Vagina (tissue), 2 donors: ENCODE measurements around the gene HAS3. TPM values are rescaled to one million over a fixed set of nuclear protein-coding genes. Genes with fewer than 3 reads are reported as not detected.
A peak's percentile ranks its signal among the peaks of the same experiment; 100 is the strongest.
"Not testable (repeated sequence)": the region's sequence is repeated elsewhere in the genome, so short reads cannot be mapped to it uniquely, and the experiment has no call there.

Experiments used
- DNase-seq, 2 donors: peaks; one replicate each; pipeline ENCODE4 v3.0.0-alpha.2; 2017; ENCODE audit errors: extremely low spot score in 2 of 2
- H3K27ac ChIP-seq: fragments of 200-600 bp; sonication (generic); one replicate; pipeline ENCODE4 v1.5.1; 2019
- H3K27me3 ChIP-seq: fragments of 200-600 bp; sonication (generic); one replicate; pipeline ENCODE4 v1.5.1; 2019
- H3K36me3 ChIP-seq, 2 donors: fragments of 200-600 bp; sonication (generic); one replicate each; pipeline ENCODE4 v1.5.1; 2017 to 2019
- H3K4me1 ChIP-seq: fragments of 200-600 bp; sonication (generic); one replicate; pipeline ENCODE4 v1.5.1; 2019
- H3K4me3 ChIP-seq, 2 donors: fragments of 200-600 bp; sonication (generic); 1 replicate in 1 of 2; 2 replicates in 1 of 2; pipeline ENCODE4 v1.5.1; 2016 to 2019
- H3K9me3 ChIP-seq: fragments of 200-600 bp; sonication (generic); one replicate; pipeline ENCODE4 v1.5.1; 2019
- POLR2A ChIP-seq, 2 donors: fragments of 450-650 bp; IDR thresholded peaks; one replicate each; pipeline ENCODE4 v1.6.1; 2017; ENCODE audit warnings: antibody characterized with exemption in 2 of 2, mild to moderate bottlenecking in 2 of 2, moderate library complexity in 2 of 2
- POLR2AphosphoS5 ChIP-seq, 2 donors: sonication (generic); formaldehyde crosslinking; IDR thresholded peaks; one replicate each; pipeline ENCODE4 v1.9.0; 2017; ENCODE audit warnings: antibody characterized with exemption in 2 of 2, mild to moderate bottlenecking in 2 of 2, low read depth in 1 of 2; ENCODE audit not compliant: insufficient read depth in 1 of 2
- intact Hi-C: fragments of 100-400 bp; cut with DNase I; formaldehyde crosslinking; loops from one replicate; pipeline ENCODE4 v1.15.1; 2023
- total RNA-seq: library from RNA; depleted of rRNA; stranded (reverse); fragments of >200 nt; gene quantifications from one replicate; pipeline ENCODE4 v1.2.3, GENCODE V29; 2016
- TF ChIP-seq, protein P1 (sequence below), 3 experiments: fragments of 450-650 bp in 2 of 3; fragments of 200-600 bp in 1 of 3; sonication (generic) in 1 of 3; IDR thresholded peaks; one replicate each; pipeline ENCODE4 v1.5.1; 2017 to 2019; ENCODE audit warnings: antibody characterized with exemption in 3 of 3, mild to moderate bottlenecking in 2 of 3, moderate library complexity in 2 of 3

The HAS3 gene, protein sequence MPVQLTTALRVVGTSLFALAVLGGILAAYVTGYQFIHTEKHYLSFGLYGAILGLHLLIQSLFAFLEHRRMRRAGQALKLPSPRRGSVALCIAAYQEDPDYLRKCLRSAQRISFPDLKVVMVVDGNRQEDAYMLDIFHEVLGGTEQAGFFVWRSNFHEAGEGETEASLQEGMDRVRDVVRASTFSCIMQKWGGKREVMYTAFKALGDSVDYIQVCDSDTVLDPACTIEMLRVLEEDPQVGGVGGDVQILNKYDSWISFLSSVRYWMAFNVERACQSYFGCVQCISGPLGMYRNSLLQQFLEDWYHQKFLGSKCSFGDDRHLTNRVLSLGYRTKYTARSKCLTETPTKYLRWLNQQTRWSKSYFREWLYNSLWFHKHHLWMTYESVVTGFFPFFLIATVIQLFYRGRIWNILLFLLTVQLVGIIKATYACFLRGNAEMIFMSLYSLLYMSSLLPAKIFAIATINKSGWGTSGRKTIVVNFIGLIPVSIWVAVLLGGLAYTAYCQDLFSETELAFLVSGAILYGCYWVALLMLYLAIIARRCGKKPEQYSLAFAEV
- total RNA-seq = 25.8 TPM

DNA sequence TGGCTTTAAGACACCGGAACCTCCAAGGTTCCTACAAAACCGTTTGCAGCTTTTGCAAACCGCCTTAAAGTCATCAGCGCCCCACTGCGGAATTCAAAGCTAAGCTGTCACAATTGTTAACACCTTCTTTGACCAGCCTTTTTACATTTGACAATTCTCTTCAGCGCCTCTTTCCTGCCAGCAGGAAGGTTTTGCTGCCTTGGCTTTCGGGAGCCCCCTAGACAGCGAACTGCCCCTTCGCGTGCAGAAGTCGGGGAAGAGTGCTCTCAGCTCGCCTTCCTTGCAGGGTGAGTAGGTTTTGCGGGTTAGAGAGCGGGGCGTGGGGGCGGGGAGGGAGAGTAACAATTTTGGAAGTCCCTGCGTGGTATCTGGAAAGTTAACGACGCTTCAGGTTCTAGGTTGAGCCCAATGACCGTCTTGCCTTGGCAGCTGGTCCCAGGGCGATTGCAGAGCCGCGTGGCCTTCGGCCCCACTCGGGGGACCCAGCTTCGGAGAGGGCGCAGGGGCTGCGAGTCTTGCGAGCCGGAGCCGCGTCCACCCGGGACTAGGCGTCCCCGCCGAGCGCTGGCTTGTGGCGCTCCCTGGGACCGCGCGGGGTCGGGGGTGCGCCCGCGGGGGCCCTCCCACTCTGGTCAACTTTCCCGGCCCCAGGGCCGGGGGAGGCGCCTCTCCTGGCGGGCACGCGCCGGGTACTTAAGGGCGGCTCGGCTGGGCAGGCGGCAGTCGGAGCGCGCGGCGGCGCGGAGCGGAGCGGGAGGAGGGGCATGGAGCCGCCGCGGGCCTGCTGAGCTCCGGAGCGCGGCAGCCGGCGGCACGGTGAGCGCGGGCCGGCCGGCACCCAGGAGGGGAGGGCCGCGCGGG, at the start of gene HAS3:
Gene HAS3 (plus strand): TSS at position 153 of the 861 bp plus-strand sequence. CDS start 3,743 bp downstream, outside the sequence.
- TF ChIP-seq, protein P1, sequence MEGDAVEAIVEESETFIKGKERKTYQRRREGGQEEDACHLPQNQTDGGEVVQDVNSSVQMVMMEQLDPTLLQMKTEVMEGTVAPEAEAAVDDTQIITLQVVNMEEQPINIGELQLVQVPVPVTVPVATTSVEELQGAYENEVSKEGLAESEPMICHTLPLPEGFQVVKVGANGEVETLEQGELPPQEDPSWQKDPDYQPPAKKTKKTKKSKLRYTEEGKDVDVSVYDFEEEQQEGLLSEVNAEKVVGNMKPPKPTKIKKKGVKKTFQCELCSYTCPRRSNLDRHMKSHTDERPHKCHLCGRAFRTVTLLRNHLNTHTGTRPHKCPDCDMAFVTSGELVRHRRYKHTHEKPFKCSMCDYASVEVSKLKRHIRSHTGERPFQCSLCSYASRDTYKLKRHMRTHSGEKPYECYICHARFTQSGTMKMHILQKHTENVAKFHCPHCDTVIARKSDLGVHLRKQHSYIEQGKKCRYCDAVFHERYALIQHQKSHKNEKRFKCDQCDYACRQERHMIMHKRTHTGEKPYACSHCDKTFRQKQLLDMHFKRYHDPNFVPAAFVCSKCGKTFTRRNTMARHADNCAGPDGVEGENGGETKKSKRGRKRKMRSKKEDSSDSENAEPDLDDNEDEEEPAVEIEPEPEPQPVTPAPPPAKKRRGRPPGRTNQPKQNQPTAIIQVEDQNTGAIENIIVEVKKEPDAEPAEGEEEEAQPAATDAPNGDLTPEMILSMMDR (IDR thresholded peaks at IDR 0.05) = no peak
- TF ChIP-seq POLR2A (IDR thresholded peaks at IDR 0.05) (no peak), POLR2AphosphoS5 (IDR thresholded peaks at IDR 0.05; ENCODE audit: insufficient read depth in 1 of 2, low read depth in 1 of 2) (no peak)
- Histone ChIP-seq H3K27ac (no peak within 1 kb of the TSS), H3K36me3 (peaks cover 0 to 4% of the 10 kb centered on the region in 2 donors), H3K4me1 (peaks cover 26% of the 10 kb centered on the region), H3K27me3 (no peaks in the 10 kb centered on the region), H3K9me3 (no peaks in the 10 kb centered on the region), H3K4me3 (peak within 1 kb of the TSS; percentile 54 to 59)
- intact Hi-C loops = loop anchor here (10.0 kb wide), 1 partner anchor 231 kb away; no protein-coding TSS in a partner anchor
- no peak for DNase-seq

DNA sequence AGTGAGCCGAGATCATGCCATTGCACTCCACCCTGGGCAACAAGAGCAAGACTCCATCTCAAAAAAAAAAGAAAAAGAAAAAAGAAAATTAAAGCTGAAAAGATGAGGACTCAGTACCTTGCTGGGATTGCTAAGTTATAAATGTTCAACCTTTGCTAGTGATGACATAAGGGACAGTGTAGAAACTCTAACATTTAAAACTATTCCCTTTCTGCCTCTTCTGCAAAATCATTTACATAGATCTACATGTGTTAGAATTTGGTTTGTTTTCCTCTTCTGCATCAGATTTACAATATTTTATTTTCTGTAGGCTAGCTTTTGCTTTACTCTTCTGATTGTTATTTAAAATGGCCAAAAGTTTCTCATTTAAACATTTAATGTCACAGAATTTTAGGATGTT, 49.5 kb upstream of the HAS3 start:
- Histone ChIP-seq H3K36me3 (no peaks in the 10 kb centered on the region), H3K27ac (no peak overlapping the region), H3K27me3 (no peaks in the 10 kb centered on the region), H3K4me3 (no peak overlapping the region), H3K9me3 (no peaks in the 10 kb centered on the region), H3K4me1 (peaks cover 6% of the 10 kb centered on the region)
- intact Hi-C loops = loop anchor here (5.0 kb wide), 1 partner anchor 309 kb away; no protein-coding TSS in a partner anchor
- no peak for DNase-seq
- TF ChIP-seq POLR2A (IDR thresholded peaks at IDR 0.05) = no peak
- TF ChIP-seq POLR2AphosphoS5 (IDR thresholded peaks at IDR 0.05; ENCODE audit: insufficient read depth in 1 of 2, low read depth in 1 of 2) = no peak
- TF ChIP-seq, protein P1 (IDR thresholded peaks at IDR 0.05) = no peak

DNA sequence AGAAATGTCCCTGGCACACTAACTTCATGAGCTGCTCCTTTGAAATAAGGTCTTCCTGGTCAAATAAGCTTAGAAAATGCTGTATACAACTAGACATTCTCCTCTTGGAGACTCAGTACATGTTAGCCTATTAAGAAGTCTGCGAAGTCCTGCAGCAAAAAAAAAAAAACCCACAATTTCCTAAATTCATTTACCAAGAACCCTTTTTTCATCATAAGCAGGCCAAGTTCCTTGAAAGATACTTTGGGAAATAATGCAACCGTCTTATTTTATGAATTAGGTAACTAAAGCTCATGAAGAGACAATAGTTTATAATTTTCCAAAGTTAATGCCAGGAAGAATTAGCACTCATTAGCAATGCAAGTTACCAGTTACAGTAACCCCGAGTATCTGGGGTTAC, 49.0 kb upstream of the HAS3 start:
- intact Hi-C loops = loop anchor here (5.0 kb wide), 1 partner anchor 309 kb away; no protein-coding TSS in a partner anchor
- no peak for TF ChIP-seq POLR2A (IDR thresholded peaks at IDR 0.05)
- no peak for TF ChIP-seq POLR2AphosphoS5 (IDR thresholded peaks at IDR 0.05; ENCODE audit: insufficient read depth in 1 of 2, low read depth in 1 of 2)
- TF ChIP-seq, protein P1 (IDR thresholded peaks at IDR 0.05) = no peak

DNA sequence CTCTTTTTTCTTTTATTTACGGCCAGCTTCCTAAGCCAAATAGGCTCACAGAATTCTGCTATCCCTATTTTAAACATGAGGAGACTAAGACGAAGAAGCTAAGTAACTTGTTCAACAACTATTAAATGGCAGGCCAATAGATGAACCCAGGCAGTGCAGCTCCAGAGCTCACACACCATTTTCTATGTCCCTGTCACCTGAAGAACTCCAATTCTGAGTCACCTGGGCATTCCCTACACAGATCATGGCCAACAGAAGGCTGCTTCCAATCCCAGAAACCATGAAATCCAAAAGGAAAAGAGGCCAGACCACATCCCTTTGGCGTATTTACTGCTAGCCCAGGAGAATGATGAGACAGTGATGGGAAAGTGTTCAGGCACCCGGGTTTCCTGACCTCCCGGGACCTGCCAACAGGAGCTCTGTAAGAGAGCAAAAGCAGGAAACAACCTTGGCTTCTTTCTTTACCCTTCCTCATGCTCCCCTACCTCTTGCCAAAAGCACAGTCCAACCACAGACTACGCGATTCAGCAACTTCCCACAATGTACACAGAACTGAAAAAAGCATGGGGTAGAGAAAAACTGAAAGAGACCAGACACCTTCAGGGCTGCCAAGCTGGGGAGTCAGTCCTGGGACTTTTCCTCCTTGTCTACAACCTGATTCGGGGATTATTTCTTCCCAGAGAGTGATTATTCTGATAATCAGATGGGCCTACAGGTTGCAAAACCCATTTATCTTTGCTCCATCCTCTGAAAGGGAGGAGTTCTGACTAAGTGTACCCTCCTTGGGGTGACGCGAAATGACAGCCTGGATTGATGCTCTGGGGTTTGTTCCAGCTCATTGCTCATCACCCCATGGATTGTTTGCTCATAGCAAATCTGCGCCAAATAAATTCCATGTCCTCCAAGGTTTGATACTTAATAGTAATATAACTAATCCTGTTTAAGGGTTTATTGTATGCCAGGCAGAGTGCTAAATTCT, 47.8 kb upstream of the HAS3 start:
- Histone ChIP-seq H3K4me1 (peaks cover 6% of the 10 kb centered on the region), H3K36me3 (no peaks in the 10 kb centered on the region), H3K9me3 (no peaks in the 10 kb centered on the region), H3K27ac (peak overlapping the region; percentile 46), H3K4me3 (no peak overlapping the region), H3K27me3 (no peaks in the 10 kb centered on the region)
- intact Hi-C loops = loop anchor here (5.0 kb wide), 1 partner anchor 310 kb away; no protein-coding TSS in a partner anchor
- no peak for TF ChIP-seq POLR2A (IDR thresholded peaks at IDR 0.05)
- TF ChIP-seq, protein P1 (IDR thresholded peaks at IDR 0.05) = no peak
- TF ChIP-seq POLR2AphosphoS5 (IDR thresholded peaks at IDR 0.05; ENCODE audit: insufficient read depth in 1 of 2, low read depth in 1 of 2) = peak in 1 of 2 donors; percentile 64
- no peak for DNase-seq

More for the DNA sequence above, 49.0 kb upstream of the HAS3 start:
- no peak for DNase-seq
- no peak overlapping the region for H3K4me3 ChIP-seq
- H3K4me1 ChIP-seq = peaks cover 6% of the 10 kb centered on the region
- no peaks in the 10 kb centered on the region for H3K27me3 ChIP-seq
- no peaks in the 10 kb centered on the region for H3K36me3 ChIP-seq
- H3K9me3 ChIP-seq = no peaks in the 10 kb centered on the region
- H3K27ac ChIP-seq = no peak overlapping the region

DNA sequence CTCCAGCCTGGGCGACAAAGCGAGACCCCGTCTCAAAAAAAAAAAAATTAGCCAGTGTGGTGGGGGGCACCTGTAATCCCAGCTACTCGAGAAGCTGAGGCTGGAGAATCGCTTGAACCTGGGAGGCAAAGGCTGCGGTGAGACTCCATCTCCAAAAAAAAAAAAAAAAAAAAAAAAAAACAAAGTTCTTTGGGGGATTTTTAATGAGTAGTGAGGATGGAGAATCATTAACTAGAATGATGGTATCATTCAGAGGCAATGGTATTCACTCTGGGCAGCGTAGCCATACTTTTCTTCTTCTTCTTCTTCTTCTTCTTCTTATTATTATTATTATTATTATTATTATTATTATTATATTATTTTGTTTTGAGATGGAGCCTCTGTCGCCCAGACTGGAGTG, 42.0 kb upstream of the HAS3 start:
- H3K4me3 ChIP-seq, H3K27ac ChIP-seq, H3K27me3 ChIP-seq, intact Hi-C loops, H3K4me1 ChIP-seq, H3K9me3 ChIP-seq, H3K36me3 ChIP-seq, DNase-seq: not testable (repeated sequence)
